Peyer's patch (tissue), 4 donors: ENCODE results near the gene AP1S2. TPM values are rescaled to one million over a fixed set of nuclear protein-coding genes. Genes with fewer than 3 reads are reported as not detected.

ENCODE experiments used
- DNase-seq, 3 donors: peaks; one replicate each; pipeline ENCODE4 v3.0.0-alpha.2; 2017 to 2019
- H3K27ac ChIP-seq, 4 donors: fragments of 200-600 bp; sonication (generic); one replicate each; pipeline ENCODE4 v1.5.1; 2016 to 2019
- H3K27me3 ChIP-seq, 2 donors: fragments of 200-600 bp; sonication (generic); one replicate each; pipeline ENCODE4 v1.5.1; 2019
- H3K36me3 ChIP-seq, 3 donors: fragments of 200-600 bp; sonication (generic); one replicate each; pipeline ENCODE4 v1.5.1; 2016 to 2019
- H3K4me1 ChIP-seq, 4 donors: fragments of 200-600 bp; sonication (generic); one replicate each; pipeline ENCODE4 v1.5.1; 2016 to 2019
- H3K4me3 ChIP-seq, 4 donors: fragments of 200-600 bp; sonication (generic); 1 replicate in 3 of 4; 2 replicates in 1 of 4; pipeline ENCODE4 v1.5.1; 2016 to 2019; ENCODE audit warnings: mild to moderate bottlenecking in 1 of 4
- H3K9me3 ChIP-seq, 4 donors: fragments of 200-600 bp; sonication (generic); one replicate each; pipeline ENCODE4 v1.5.1; 2016 to 2019; ENCODE audit warnings: mild to moderate bottlenecking in 1 of 4
- CTCF ChIP-seq, 6 experiments: fragments of 450-650 bp in 4 of 6; fragments of 200-600 bp in 2 of 6; sonication (generic) in 1 of 6; IDR thresholded peaks; one replicate each; pipeline ENCODE4 v1.5.1; 2017 to 2019; ENCODE audit warnings: antibody characterized with exemption in 6 of 6, mild to moderate bottlenecking in 3 of 6, moderate library complexity in 1 of 6
- POLR2A ChIP-seq, 2 donors: fragments of 450-650 bp; IDR thresholded peaks; one replicate each; pipeline ENCODE4 v1.5.1; 2017; ENCODE audit warnings: antibody characterized with exemption in 2 of 2, mild to moderate bottlenecking in 2 of 2, moderate library complexity in 2 of 2
- total RNA-seq, 4 donors: library from RNA; depleted of rRNA; stranded (reverse); fragments of >200 nt; gene quantifications; one replicate each; pipeline ENCODE4 v1.1.0, GENCODE V29; 2016

The AP1S2 gene
- total RNA-seq, 4 donors from 2014 or later = 6.5 to 19.8 (median 10.7) TPM

GRCh38 chrX:15874672-15875071 lies 20.1 kb upstream of the AP1S2 start:
- Histone ChIP-seq H3K9me3 (no peaks in the 10 kb centered on the region), H3K4me3 (no peak overlapping the region), H3K36me3 (no peaks in the 10 kb centered on the region), H3K27me3 (no peaks in the 10 kb centered on the region), H3K4me1 (no peaks in the 10 kb centered on the region), H3K27ac (no peak overlapping the region)
- no peak for TF ChIP-seq CTCF (IDR thresholded peaks at IDR 0.05)
- TF ChIP-seq POLR2A (IDR thresholded peaks at IDR 0.05) = no peak
- no peak for DNase-seq

GRCh38 chrX:15873566-15873965 lies 19.0 kb upstream of the AP1S2 start:
- Histone ChIP-seq H3K27ac (no peak overlapping the region), H3K27me3 (no peaks in the 10 kb centered on the region), H3K4me3 (no peak overlapping the region), H3K4me1 (no peaks in the 10 kb centered on the region), H3K36me3 (no peaks in the 10 kb centered on the region), H3K9me3 (no peaks in the 10 kb centered on the region)
- DNase-seq = no peak
- TF ChIP-seq POLR2A (IDR thresholded peaks at IDR 0.05) = no peak
- no peak for TF ChIP-seq CTCF (IDR thresholded peaks at IDR 0.05)

GRCh38 chrX:15870310-15870709 lies 15.7 kb upstream of the AP1S2 start:
- Histone ChIP-seq H3K4me1 (no peaks in the 10 kb centered on the region), H3K36me3 (no peaks in the 10 kb centered on the region), H3K27me3 (no peaks in the 10 kb centered on the region), H3K9me3 (no peaks in the 10 kb centered on the region), H3K27ac (no peak overlapping the region), H3K4me3 (no peak overlapping the region)
- no peak for DNase-seq
- no peak for TF ChIP-seq POLR2A (IDR thresholded peaks at IDR 0.05)
- TF ChIP-seq CTCF (IDR thresholded peaks at IDR 0.05) = no peak

GRCh38 chrX:15869695-15870094 lies 15.1 kb upstream of the AP1S2 start:
- H3K27ac ChIP-seq = no peak overlapping the region
- DNase-seq = no peak
- no peak for TF ChIP-seq POLR2A (IDR thresholded peaks at IDR 0.05)
- no peak for TF ChIP-seq CTCF (IDR thresholded peaks at IDR 0.05)
- no peaks in the 10 kb centered on the region for H3K27me3 ChIP-seq
- H3K4me3 ChIP-seq = no peak overlapping the region
- H3K9me3 ChIP-seq = no peaks in the 10 kb centered on the region
- H3K36me3 ChIP-seq = no peaks in the 10 kb centered on the region
- no peaks in the 10 kb centered on the region for H3K4me1 ChIP-seq

- TF ChIP-seq POLR2A (IDR thresholded peaks at IDR 0.05) (no peak), CTCF (IDR thresholded peaks at IDR 0.05) (no peak)
- H3K27me3 ChIP-seq = no peaks in the 10 kb centered on the region
- no peak overlapping the region for H3K27ac ChIP-seq
- no peak overlapping the region for H3K4me3 ChIP-seq
- no peaks in the 10 kb centered on the region for H3K9me3 ChIP-seq
- H3K4me1 ChIP-seq = no peaks in the 10 kb centered on the region
- no peak for DNase-seq
- H3K36me3 ChIP-seq = no peaks in the 10 kb centered on the region
These were observed 11.5 kb upstream of the AP1S2 start for GRCh38 chrX:15866147-15866546.

- DNase-seq = no peak
- H3K4me1 ChIP-seq = no peaks in the 10 kb centered on the region
- H3K9me3 ChIP-seq = no peaks in the 10 kb centered on the region
- H3K36me3 ChIP-seq = no peaks in the 10 kb centered on the region
- no peak for TF ChIP-seq CTCF (IDR thresholded peaks at IDR 0.05)
- no peak overlapping the region for H3K27ac ChIP-seq
- H3K27me3 ChIP-seq = no peaks in the 10 kb centered on the region
- H3K4me3 ChIP-seq = no peak overlapping the region
These were observed 10.0 kb upstream of the AP1S2 start for GRCh38 chrX:15864629-15865028.
